Amygdala (tissue), 56 donors: ENCODE measurements around the gene KCND1.
"Not testable (repeated sequence)": the region's sequence is repeated elsewhere in the genome, so short reads cannot be mapped to it uniquely, and the experiment has no call there.

Experiments
- DNase-seq, 56 donors: peaks; one replicate each; lab custom pipeline; 2025; lab: John Stamatoyannopoulos, UW

KCND1 gene

DNA sequence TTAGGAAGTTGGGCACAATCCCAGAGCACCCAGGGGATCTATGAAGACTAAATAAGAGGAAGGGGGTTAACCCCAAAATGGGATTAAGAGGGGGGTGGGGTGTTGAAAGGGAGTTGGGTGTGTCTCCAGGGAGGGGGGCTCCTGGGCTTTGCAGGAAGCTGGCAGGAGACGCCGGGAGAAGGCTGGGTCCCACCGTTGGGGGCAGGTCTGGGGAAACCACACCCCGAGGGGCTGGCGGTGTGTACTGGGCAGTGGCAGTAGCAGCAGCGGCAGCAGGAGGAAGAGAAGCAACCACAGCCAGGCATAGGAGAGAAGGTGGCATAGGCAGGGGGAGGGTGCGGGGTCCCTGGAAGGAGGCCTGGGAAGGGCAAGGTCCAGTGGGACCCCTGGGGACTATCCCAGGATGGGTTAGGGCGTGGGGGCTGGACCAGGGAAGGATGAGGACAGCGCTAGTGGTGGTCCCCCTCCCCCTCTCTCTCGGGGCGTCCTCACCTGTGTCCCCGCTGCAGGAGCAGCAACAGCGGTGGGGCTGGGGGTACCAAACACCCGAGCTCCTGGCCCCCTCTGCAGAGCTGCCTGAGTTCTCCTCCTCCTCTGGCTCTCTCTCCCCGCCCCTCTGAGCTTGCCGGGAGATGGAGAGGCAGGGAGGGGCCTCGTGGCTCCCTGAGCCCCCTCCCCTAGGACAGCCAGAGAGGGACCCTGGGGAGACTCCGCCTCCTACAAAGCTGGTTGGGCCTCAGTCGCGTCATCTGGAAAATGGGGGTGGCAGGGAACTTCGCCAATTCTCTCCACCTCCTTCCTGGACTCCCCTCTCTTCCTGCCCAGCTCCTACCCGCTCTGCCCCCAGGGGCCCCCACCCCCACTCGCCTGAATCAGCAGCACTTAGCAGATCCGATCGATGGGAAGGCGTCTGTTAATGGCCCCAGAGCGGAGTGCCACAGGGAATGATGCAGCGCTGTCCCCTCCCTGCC is at the start of gene KCND1:
TSS of gene KCND1 (minus strand) at position 596 of the 971 bp plus-strand sequence. CDS start 1,573 bp downstream, outside the sequence.
- DNase-seq, result peak in 39 of 56 donors; percentile 0 to 48 (median 19)

DNA sequence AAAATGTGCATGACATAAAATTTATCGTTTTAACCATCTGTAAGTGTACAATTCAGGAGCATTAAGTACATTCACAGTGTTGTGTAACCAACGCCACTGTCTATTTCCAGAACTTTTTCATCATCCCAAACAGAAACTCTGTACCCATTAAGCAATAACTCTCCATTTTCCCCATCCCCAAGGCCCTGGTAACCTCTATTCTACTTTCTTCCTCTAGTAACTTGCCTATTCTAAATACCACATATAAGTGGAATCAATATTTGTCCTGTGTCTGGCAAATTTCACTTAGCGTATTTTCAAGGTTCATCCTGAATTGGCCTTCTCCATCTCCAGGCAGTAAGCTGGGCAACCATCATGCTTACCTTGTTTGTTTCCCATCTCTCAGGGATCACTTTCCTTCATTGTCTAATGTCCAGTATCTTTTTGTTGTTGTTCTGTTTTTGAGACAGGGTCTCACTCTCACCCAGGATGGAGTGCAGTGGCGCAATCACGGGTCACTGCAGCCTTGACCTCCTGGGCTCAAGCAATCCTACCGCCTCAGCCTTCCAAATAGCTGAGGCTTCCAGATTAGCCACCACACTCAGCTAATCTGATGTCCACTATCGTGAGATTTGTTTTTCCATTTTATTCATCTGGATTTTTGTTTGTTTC is 48.1 kb upstream of the KCND1 start:
- DNase-seq, result no peak

- DNase-seq, result no peak
Measured at GRCh38 chrX:49019050-49019449, 47.4 kb upstream of the KCND1 start.

GRCh38 chrX:49003696-49004095 is 32.1 kb upstream of the KCND1 start:
- DNase-seq, result no peak

- peak; percentile 1 to 83 (median 49) for DNase-seq
Measured at GRCh38 chrX:49002091-49002935, 30.7 kb upstream of the KCND1 start, which contains the start of gene GRIPAP1. Gene GRIPAP1 (minus strand): TSS chrX:49002264. CDS start chrX:49002229, 35 bp downstream.

GRCh38 chrX:49001521-49002090 is 30.0 kb upstream of the KCND1 start:
- DNase-seq, result peak in 12 of 56 donors; percentile 0 to 32 (median 11)

- DNase-seq, result no peak
Measured at GRCh38 chrX:49000636-49001035, 29.0 kb upstream of the KCND1 start.

DNA sequence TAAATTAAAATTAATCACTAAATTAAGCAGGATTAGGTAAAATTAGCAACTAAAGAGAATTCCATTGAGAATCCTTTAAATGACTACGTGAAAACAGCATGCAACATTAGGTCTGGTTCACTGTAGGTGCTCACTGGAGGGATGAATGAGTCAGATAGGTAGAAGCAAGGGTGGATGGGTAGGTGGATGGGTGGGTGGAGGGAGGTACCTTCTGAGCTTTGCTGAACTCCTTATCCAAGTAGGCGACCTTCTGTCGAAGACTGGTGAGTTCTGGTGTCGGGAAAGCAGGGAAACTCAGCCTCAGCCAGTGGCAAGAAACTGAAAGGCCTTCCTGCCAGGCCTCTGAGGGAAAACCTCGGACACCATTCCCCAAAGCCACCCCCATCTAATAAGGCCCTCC is 27.4 kb upstream of the KCND1 start:
- no peak for DNase-seq

- DNase-seq, result no peak
Measured at GRCh38 chrX:48998391-48998790, 26.7 kb upstream of the KCND1 start.

DNA sequence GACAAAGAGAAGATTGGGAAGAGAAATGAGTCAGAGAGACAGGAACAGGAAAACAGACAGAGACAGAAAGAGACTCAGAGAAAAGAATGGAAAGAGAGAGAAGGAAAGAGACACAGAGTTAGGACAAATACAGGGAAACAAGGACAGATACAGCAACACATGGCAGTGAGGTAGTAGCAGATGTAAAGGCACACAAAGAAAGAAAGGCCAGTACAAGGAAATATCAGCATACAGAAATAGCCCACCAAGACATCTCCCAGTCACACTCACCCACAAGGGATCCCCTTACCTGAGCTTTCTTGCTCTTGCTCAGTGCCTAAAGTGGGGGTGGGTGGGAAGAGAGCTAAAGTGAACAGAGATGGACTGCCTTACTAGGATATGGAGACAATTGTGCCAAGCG is 26.2 kb upstream of the KCND1 start:
- no peak for DNase-seq

DNA sequence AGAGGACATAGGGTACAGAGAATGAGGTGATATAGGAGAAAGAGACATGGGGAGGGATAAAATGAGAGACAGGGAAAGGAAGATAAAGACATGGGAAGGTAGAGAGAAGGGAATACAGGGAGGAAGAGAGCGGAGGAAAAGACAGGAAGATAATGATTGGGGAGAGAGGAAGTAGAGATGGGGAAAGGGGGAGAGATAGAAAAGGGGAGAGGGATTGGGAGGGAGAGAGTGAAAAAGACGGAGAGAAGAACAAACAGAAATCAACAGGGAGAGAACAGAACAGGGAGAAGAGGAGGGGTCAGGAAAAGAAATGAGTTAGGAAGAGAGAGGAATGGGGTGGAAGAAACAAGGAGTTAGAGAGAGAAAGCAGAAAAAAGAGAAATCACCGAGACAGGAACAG is 25.8 kb upstream of the KCND1 start:
- DNase-seq, result no peak

DNA sequence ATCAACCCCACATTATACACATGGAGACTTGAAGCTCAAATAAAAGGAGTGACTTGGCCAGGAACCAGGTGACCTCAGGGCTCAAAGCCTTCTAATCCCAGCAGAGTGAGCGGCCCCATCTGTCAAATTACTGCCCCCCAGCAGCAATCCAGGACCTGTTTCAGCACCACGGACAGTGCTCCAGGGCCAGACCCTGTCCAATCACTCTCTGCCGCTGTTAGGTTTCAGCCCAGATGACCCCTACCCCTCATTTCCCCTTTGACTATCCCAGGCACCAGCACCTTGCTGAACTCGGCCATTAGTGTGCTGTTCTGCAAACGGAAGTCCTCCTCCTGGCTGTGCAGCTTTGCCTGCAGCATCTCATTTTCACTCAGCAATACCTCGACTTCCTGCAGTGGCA is 25.3 kb upstream of the KCND1 start:
- DNase-seq, result no peak

DNA sequence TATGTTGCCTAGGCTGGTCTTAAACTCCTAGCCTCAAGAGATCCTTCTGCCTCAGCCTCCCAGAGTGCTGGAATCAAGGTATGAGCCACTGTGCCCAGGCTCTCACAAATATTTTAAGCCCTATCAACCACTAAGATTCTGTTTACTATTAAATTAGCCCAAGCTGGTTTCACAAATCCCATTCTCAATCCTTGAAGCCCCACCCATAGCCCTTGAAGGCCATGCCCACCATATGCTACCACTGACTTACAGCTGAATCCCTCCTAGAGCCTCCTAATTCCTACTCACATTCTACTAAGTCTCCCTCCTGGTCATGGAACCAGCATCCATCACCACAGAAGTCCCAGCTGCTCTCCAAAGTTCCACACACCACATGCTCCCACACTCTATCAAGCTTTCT is 20.7 kb upstream of the KCND1 start:
- DNase-seq, result no peak

GRCh38 chrX:48989483-48989882 is 17.8 kb upstream of the KCND1 start:
- no peak for DNase-seq

DNA sequence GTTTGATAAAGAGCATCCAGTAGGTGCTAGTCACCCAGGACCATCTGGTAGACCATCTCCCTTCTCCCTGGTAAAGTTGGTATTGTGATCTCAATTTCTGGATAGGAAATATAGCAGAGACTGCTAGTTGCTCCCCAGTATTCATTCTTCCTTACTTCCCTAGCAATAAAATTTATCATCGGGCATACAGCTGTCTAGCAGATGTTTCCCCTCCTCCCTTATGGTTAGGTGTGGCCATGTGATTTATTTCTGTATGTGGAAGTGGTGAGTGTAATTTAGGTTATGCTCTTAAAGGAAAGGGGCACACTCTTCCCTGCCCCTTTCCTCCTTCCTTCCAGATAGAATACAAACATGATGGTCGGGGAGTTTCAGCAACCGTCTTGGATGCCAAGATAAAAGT is 12.3 kb upstream of the KCND1 start:
- no peak for DNase-seq

- DNase-seq, result no peak
Measured at GRCh38 chrX:48983081-48983480, 11.4 kb upstream of the KCND1 start.

DNA sequence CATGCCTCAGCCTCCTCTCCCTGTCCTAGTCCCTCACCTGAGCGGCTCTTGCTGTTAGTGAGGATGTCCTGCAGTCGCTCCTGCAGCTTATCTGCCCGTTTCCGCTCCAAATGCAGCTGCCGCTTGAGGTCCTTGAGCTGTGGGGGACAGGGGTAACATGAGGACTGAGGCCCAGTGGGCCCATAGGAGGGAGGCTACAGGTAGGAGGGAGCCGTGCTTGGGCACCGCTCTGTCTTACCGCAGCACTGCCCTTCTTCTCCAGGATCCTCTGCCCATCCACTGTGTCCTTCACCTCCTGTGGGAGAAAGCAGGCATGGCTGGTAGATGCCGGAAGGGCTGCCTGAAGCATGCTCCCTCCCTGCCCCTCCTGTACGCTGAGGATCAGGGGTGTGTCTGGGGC is 9.5 kb upstream of the KCND1 start:
- no peak for DNase-seq

- DNase-seq, result not testable (repeated sequence)
Measured at GRCh38 chrX:48980341-48980740, 8.7 kb upstream of the KCND1 start.

DNA sequence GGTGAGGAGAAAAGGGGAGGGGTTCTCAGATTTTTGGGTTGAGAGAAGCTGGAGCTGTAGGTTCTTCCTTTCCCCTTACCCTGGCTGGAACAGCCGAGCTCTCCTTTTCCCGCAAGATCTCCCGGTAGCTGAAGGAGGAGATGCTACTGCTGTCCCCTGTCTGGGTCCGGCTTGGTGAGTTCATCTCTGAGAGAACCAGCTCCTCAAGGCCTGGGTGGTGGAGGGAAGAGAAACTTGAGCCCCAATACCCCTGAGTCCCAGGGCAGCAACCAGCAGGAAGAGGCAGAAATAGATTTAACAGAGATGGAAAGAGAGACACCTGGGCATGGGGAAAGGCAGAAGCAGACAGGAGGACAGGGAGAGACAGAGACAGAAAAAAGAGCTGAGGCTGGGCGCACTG is 6.6 kb upstream of the KCND1 start:
- no peak for DNase-seq

DNA sequence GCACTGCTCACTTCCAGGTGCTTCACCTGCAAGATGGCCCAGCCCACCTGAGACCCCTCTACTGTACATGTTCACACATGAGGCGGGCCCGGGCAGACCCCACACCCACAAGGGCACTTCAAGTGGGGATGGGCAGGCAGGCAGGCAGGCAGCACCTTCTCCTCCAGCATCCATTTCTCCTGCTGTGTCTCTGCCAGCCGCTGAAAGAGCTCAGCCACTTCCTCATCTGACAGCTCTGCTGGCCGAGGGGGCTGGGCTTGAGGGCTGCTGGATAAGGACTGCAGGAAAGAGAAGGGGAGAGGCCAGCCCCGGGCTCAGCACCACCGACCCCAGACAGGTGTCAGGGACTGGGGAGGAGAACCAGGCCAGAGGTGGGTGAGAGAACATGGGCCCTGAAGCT is 4.4 kb upstream of the KCND1 start:
- no peak for DNase-seq
